ENCODE measurements around the gene FXYD6.

DNA sequence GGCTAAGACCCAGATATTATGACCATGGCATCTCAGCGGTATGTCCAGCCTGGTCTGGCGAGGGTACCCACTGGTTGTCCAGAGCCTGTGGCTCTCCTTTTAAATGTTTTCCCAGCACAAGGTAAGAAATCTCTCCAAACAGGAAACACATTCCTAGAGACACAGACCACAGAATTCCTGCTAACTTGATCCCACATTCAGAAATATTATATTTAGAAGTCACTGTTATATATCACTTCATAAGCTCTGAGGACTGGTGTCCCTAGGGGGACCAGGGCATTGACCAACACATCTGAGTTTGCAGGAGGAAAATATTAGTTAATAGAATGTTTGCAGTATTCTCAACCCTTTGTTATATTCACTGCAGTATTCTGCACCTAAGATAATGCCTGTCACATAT is 29.7 kb upstream of the FXYD6 start:
- TF ChIP-seq, protein P1, sequence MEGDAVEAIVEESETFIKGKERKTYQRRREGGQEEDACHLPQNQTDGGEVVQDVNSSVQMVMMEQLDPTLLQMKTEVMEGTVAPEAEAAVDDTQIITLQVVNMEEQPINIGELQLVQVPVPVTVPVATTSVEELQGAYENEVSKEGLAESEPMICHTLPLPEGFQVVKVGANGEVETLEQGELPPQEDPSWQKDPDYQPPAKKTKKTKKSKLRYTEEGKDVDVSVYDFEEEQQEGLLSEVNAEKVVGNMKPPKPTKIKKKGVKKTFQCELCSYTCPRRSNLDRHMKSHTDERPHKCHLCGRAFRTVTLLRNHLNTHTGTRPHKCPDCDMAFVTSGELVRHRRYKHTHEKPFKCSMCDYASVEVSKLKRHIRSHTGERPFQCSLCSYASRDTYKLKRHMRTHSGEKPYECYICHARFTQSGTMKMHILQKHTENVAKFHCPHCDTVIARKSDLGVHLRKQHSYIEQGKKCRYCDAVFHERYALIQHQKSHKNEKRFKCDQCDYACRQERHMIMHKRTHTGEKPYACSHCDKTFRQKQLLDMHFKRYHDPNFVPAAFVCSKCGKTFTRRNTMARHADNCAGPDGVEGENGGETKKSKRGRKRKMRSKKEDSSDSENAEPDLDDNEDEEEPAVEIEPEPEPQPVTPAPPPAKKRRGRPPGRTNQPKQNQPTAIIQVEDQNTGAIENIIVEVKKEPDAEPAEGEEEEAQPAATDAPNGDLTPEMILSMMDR (IDR thresholded peaks at IDR 0.05; ENCODE audit: insufficient read depth, low read depth, low read length), result no peak
- no peak for TF ChIP-seq EZH2 (IDR thresholded peaks at IDR 0.05; ENCODE audit: insufficient read depth, low read length)
